Endothelial cell of umbilical vein (primary cell): ENCODE measurements around the gene ILRUN. TPM values are rescaled to one million over a fixed set of nuclear protein-coding genes. Genes with fewer than 3 reads are reported as not detected.

Experiments
- BruUV-seq: library from RNA; stranded (reverse); fragments of 400-500 nt; replicated peaks from 2 replicates; lab custom pipeline; 2021; lab: Mats Ljungman, UMichigan
- CTCF ChIA-PET: fragments of 300-600, 350-600 bp; sonication (Branson Sonifier 250); formaldehyde crosslinking; loops from one replicate; lab custom pipeline; 2021; ENCODE audit warnings: antibody characterized with exemption, inconsistent platforms; lab: Charles Lee
- POLR2A ChIA-PET: fragments of 300-600, 350-600 bp; sonication (Branson Sonifier 250); formaldehyde crosslinking; loops from one replicate; lab custom pipeline; 2021; ENCODE audit warnings: antibody characterized with exemption, inconsistent platforms; lab: Charles Lee
- DNase-seq: peaks from one replicate; pipeline ENCODE4 v3.0.0-alpha.2; 2011; ENCODE audit warnings: low read depth, low spot score
- FAIRE-seq: peaks from 2 replicates; lab custom pipeline; 2011; peaks lifted over from hg19 to GRCh38; lab: Jason Lieb, UNC
- H2AFZ ChIP-seq: 2 replicates; pipeline ENCODE4 v1.6.0; 2012; ENCODE audit warnings: low read depth, low read length, control low read depth, inconsistent platforms
- H3K27ac ChIP-seq: 2 replicates; pipeline ENCODE4 v1.5.1; 2011; ENCODE audit warnings: low read depth, mild to moderate bottlenecking, control low read depth, low read length, moderate library complexity; ENCODE audit not compliant: insufficient read depth
- H3K27me3 ChIP-seq, 2 experiments: 2 replicates each; pipeline versions ENCODE4 v1.6.0 to v1.6.1; 2011; ENCODE audit warnings: low read length in 2 of 2, mixed read lengths in 1 of 2; ENCODE audit not compliant: control insufficient read depth in 2 of 2, insufficient read depth in 2 of 2
- H3K36me3 ChIP-seq, 2 experiments: 2 replicates in 1 of 2; 3 replicates in 1 of 2; pipeline ENCODE4 v1.5.1; 2011; ENCODE audit warnings: low read length in 2 of 2, mild to moderate bottlenecking in 1 of 2, moderate library complexity in 1 of 2; ENCODE audit not compliant: control insufficient read depth in 2 of 2, insufficient read depth in 2 of 2; ENCODE audit errors: extremely low read depth in 1 of 2
- H3K4me1 ChIP-seq: 3 replicates; pipeline ENCODE4 v1.5.1; 2011; ENCODE audit warnings: mild to moderate bottlenecking, low read length; ENCODE audit not compliant: control insufficient read depth, insufficient read depth; ENCODE audit errors: extremely low read depth
- H3K4me2 ChIP-seq: 2 replicates; pipeline ENCODE4 v1.6.1; 2011; ENCODE audit warnings: low read length, control low read depth, mixed read lengths; ENCODE audit not compliant: insufficient read depth
- H3K4me3 ChIP-seq, 3 experiments: fragments of 200-600 bp in 1 of 3; sonication (generic), shearing (Covaris generic) in 1 of 3; replicated peaks in 1 of 3; 2 replicates each; pipeline ENCODE4 v1.5.1; 2011 to 2016; ENCODE audit warnings: control low read depth in 3 of 3, low read length in 3 of 3, mild to moderate bottlenecking in 2 of 3, inconsistent platforms in 1 of 3, low read depth in 1 of 3, moderate library complexity in 1 of 3; ENCODE audit not compliant: insufficient read depth in 1 of 3
- H3K79me2 ChIP-seq: 2 replicates; pipeline ENCODE4 v1.6.0; 2012; ENCODE audit warnings: low read length, inconsistent platforms; ENCODE audit not compliant: control insufficient read depth, insufficient read depth
- H3K9ac ChIP-seq: replicated peaks from 2 replicates; pipeline ENCODE3; 2011; ENCODE audit warnings: low read length, control low read depth; ENCODE audit not compliant: insufficient read depth; ENCODE audit errors: extremely low read depth
- H3K9me1 ChIP-seq: replicated peaks from 3 replicates; pipeline ENCODE4 v1.6.0; 2011; ENCODE audit warnings: mild to moderate bottlenecking, low read length; ENCODE audit not compliant: control insufficient read depth, insufficient read depth; ENCODE audit errors: extremely low read depth
- H3K9me3 ChIP-seq: replicated peaks from 2 replicates; pipeline ENCODE4 v1.5.1; 2012; ENCODE audit warnings: low read length, inconsistent platforms; ENCODE audit not compliant: control insufficient read depth, insufficient read depth
- H4K20me1 ChIP-seq: replicated peaks from 2 replicates; pipeline ENCODE3; 2011; ENCODE audit warnings: mild to moderate bottlenecking, low read length; ENCODE audit not compliant: control insufficient read depth, insufficient read depth; ENCODE audit errors: extremely low read depth
- CTCF ChIP-seq, 2 donors: IDR thresholded peaks; 1 replicate in 1 of 2; 2 replicates in 1 of 2; pipeline ENCODE4 v1.5.1; 2011; ENCODE audit warnings: low read length in 2 of 2, mild to moderate bottlenecking in 2 of 2, moderate library complexity in 2 of 2, control low read depth in 1 of 2, inconsistent platforms in 1 of 2, low read depth in 1 of 2; ENCODE audit not compliant: insufficient read depth in 1 of 2; ENCODE audit errors: extremely low read depth in 1 of 2
- EZH2 ChIP-seq: IDR thresholded peaks from 2 replicates; pipeline ENCODE4 v1.6.1; 2012; ENCODE audit warnings: borderline replicate concordance, low read depth, mild to moderate bottlenecking, moderate library complexity, low read length, inconsistent platforms; ENCODE audit not compliant: severe bottlenecking
- FOS ChIP-seq: IDR thresholded peaks from 2 replicates; pipeline ENCODE4 v1.6.1; 2011; ENCODE audit warnings: mild to moderate bottlenecking, low read length, moderate library complexity, borderline replicate concordance; ENCODE audit not compliant: insufficient read depth
- GATA2 ChIP-seq: IDR thresholded peaks from 2 replicates; pipeline ENCODE4 v1.7.0; 2011; ENCODE audit warnings: low read depth, mild to moderate bottlenecking, moderate library complexity, mixed read lengths, low read length; ENCODE audit not compliant: insufficient read length, insufficient read depth
- JUN ChIP-seq: IDR thresholded peaks from 2 replicates; pipeline ENCODE4 v1.6.1; 2011; ENCODE audit warnings: borderline replicate concordance, low read depth; ENCODE audit not compliant: insufficient read length, insufficient read depth
- MYC ChIP-seq: IDR thresholded peaks from one replicate; pipeline ENCODE4 v1.6.1; 2011; ENCODE audit warnings: mild to moderate bottlenecking, low read depth, low read length
- POLR2A ChIP-seq: IDR thresholded peaks from 2 replicates; pipeline ENCODE4 v1.6.1; 2012; ENCODE audit warnings: low read depth, mild to moderate bottlenecking, control low read depth, low read length
- POLR2AphosphoS5 ChIP-seq: IDR thresholded peaks from 2 replicates; pipeline ENCODE4 v1.6.1; 2012; ENCODE audit warnings: low read depth, mild to moderate bottlenecking, control low read depth, low read length, moderate library complexity; ENCODE audit not compliant: insufficient read depth
- dilution Hi-C: fragments of 300-500 bp; cut with MboI; formaldehyde crosslinking; loops from one replicate; pipeline ENCODE4 v1.15.0; 2019; ENCODE audit warnings: low sequenced_read_pairs; ENCODE audit not compliant: extremely low pct_ligation_motif_present
- intact Hi-C: fragments of 100-400 bp; cut with micrococcal nuclease; formaldehyde crosslinking; loops from one replicate; pipeline ENCODE4 v1.10.0; 2022
- polyA plus RNA-seq, 4 experiments: library from polyadenylated mRNA; depleted of rRNA in 3 of 4; stranded (reverse) in 3 of 4; unstranded in 1 of 4; fragments of >200 nt; gene quantifications; 2 replicates each; pipeline versions ENCODE4 v1.2.1 to v1.2.3, GENCODE V29; 2011 to 2012; ENCODE audit warnings: missing spikeins in 1 of 4
- small RNA-seq: library from RNA; depleted of rRNA; stranded (forward); fragments of <200 nt; gene quantifications from one replicate; pipeline ENCODE3, GENCODE V24; 2012; ENCODE audit warnings: low replicate concordance, low read depth; ENCODE audit not compliant: insufficient read depth, insufficient read length
- total RNA-seq: library from RNA; stranded (reverse); gene quantifications from 2 replicates; pipeline ENCODE4 v1.2.3, GENCODE V29; 2021
- TF ChIP-seq, protein P1 (sequence below): IDR thresholded peaks from 2 replicates; pipeline ENCODE4 v1.6.1; 2011; ENCODE audit not compliant: insufficient read depth, insufficient read length

ILRUN gene
- total and polyA plus RNA-seq, 2 donors (not counting 3 experiments of a cell fraction or from before 2014, with no cell fraction given): 30.5 to 48.9 TPM

DNA sequence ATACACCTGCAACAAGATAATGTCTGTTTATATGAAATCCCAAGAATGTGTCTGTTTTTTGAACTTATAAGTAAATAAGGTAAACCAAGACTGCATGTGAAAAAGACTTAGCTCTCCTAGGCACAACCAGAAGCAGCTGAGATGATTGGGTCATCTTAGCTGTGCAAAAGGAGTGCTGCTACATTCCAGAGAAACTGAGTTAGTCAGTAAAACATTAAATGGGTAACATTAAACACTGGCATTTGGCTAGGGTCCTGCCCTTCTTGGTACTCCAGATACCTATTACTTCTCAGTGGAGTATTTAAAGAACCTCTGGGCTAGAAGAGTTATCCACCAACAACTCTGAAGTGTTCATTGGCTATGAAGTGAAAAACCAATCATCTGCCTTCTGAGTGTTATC is 47.8 kb downstream of the ILRUN start:
- ChIA-PET CTCF (interaction anchor here (3.0 kb wide), 1 partner anchor 10 kb away, joined by 12 read pairs; no protein-coding TSS in a partner anchor), POLR2A (no interaction called here)
- TF ChIP-seq JUN (no peak), FOS (no peak), POLR2AphosphoS5 (no peak), POLR2A (no peak), CTCF (IDR thresholded peaks at IDR 0.05; ENCODE audit: extremely low read depth in 1 of 2, insufficient read depth in 1 of 2, low read depth in 1 of 2, low read length in 2 of 2) (no peak), MYC (no peak), EZH2 (no peak), GATA2 (no peak)
- TF ChIP-seq, protein P1, sequence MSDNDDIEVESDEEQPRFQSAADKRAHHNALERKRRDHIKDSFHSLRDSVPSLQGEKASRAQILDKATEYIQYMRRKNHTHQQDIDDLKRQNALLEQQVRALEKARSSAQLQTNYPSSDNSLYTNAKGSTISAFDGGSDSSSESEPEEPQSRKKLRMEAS: no peak
- H3K36me3 ChIP-seq: peaks cover 2 to 3% of the 10 kb centered on the region in 2 experiments
- no peak overlapping the region for H3K27ac ChIP-seq
- H2AFZ ChIP-seq: no peak overlapping the region
- H4K20me1 ChIP-seq: no peaks in the 10 kb centered on the region
- BruUV-seq: no TSS peak
- intact Hi-C loops (no loop called here), dilution Hi-C loops (no loop called here)
- H3K9ac ChIP-seq: no peak overlapping the region
- FAIRE-seq: no peak
- H3K4me3 ChIP-seq: no peak overlapping the region
- H3K9me1 ChIP-seq: no peaks in the 10 kb centered on the region
- no peak for DNase-seq
- no peaks in the 10 kb centered on the region for H3K9me3 ChIP-seq
- peaks cover 38% of the 10 kb centered on the region for H3K79me2 ChIP-seq
- peaks cover 5% of the 10 kb centered on the region for H3K4me1 ChIP-seq
- no peaks in the 10 kb centered on the region for H3K27me3 ChIP-seq
- no peak overlapping the region for H3K4me2 ChIP-seq

Small RNA genes within 50 kb of the gene (small RNA-seq; reads per million reads assigned to genes)
- not detected for gene RN7SL200P

Other genes with a start within 250 kb of the ILRUN start
- not detected in 2 replicates for gene PACSIN1, start 230.7 kb downstream of the ILRUN start, total RNA-seq
- 0.03 and 0.08 TPM in 2 replicates for gene PACSIN1, start 230.7 kb downstream of the ILRUN start, polyA plus RNA-seq
- not detected in 2 replicates for gene SPDEF, start 140.4 kb downstream of the ILRUN start, total RNA-seq
- gene SPDEF, start 140.4 kb downstream of the ILRUN start, polyA plus RNA-seq: not detected in 2 replicates
- gene SNRPC, start 60.7 kb upstream of the ILRUN start, total RNA-seq: 137 and 141 TPM in 2 replicates
- 287 and 306 TPM in 2 replicates for gene SNRPC, start 60.7 kb upstream of the ILRUN start, polyA plus RNA-seq
- gene BLTP3A, start 95.3 kb upstream of the ILRUN start, total RNA-seq: 9.3 and 10.5 TPM in 2 replicates
- 4.2 and 4.6 TPM in 2 replicates for gene BLTP3A, start 95.3 kb upstream of the ILRUN start, polyA plus RNA-seq
- 37.1 and 41.0 TPM in 2 replicates for gene TAF11, start 191.3 kb upstream of the ILRUN start, total RNA-seq
- gene TAF11, start 191.3 kb upstream of the ILRUN start, polyA plus RNA-seq: 25.2 and 30.7 TPM in 2 replicates
- 20.7 and 26.1 TPM in 2 replicates for gene ANKS1A, start 192.5 kb upstream of the ILRUN start, total RNA-seq
- 6.7 and 8.9 TPM in 2 replicates for gene ANKS1A, start 192.5 kb upstream of the ILRUN start, polyA plus RNA-seq